ENCODE data around the gene NMRAL1.

NMRAL1 gene

GRCh38 chr16:4463522-4464163 is 10.8 kb downstream of the NMRAL1 start:
- no peaks in the 10 kb centered on the region for H3K27me3 ChIP-seq (ENCODE audit: insufficient read depth, insufficient read length)
- H3K9me3 ChIP-seq (ENCODE audit: insufficient read depth, low read length) = no peaks in the 10 kb centered on the region
- peaks cover 83% of the 10 kb centered on the region for H3K36me3 ChIP-seq (ENCODE audit: insufficient read depth, insufficient read length, low read length)
- TF ChIP-seq ZNF274 (IDR thresholded peaks at IDR 0.05; ENCODE audit: low read depth, low read length) = no peak
- TF ChIP-seq YY1 (IDR thresholded peaks at IDR 0.05; ENCODE audit: insufficient read depth, insufficient read length) = no peak
- no peak for TF ChIP-seq SUZ12 (IDR thresholded peaks at IDR 0.05; ENCODE audit: extremely low read depth, insufficient read depth, insufficient read length)
- DNase-seq (ENCODE audit: low read depth, low spot score) = no peak
- H3K4me3 ChIP-seq (ENCODE audit: insufficient read length, low read depth) = no peak overlapping the region
- peaks cover 10% of the 10 kb centered on the region for H3K4me1 ChIP-seq (ENCODE audit: insufficient read depth, insufficient read length)
- H3K9ac ChIP-seq (ENCODE audit: insufficient read length, low read depth) = peak overlapping the region; percentile 15

GRCh38 chr16:4461250-4462085 is 13.0 kb downstream of the NMRAL1 start:
- Histone ChIP-seq H3K4me3 (ENCODE audit: insufficient read length, low read depth) (no peak overlapping the region), H3K4me1 (ENCODE audit: insufficient read depth, insufficient read length) (peaks cover 10% of the 10 kb centered on the region), H3K27me3 (ENCODE audit: insufficient read depth, insufficient read length) (no peaks in the 10 kb centered on the region), H3K9ac (ENCODE audit: insufficient read length, low read depth) (no peak overlapping the region), H3K36me3 (ENCODE audit: insufficient read depth, insufficient read length, low read length) (peaks cover 82% of the 10 kb centered on the region), H3K9me3 (ENCODE audit: insufficient read depth, low read length) (no peaks in the 10 kb centered on the region)
- TF ChIP-seq SUZ12 (IDR thresholded peaks at IDR 0.05; ENCODE audit: extremely low read depth, insufficient read depth, insufficient read length) (no peak), YY1 (IDR thresholded peaks at IDR 0.05; ENCODE audit: insufficient read depth, insufficient read length) (no peak), ZNF274 (IDR thresholded peaks at IDR 0.05; ENCODE audit: low read depth, low read length) (no peak)
- DNase-seq (ENCODE audit: low read depth, low spot score) = no peak

GRCh38 chr16:4460936-4461249 is 13.5 kb downstream of the NMRAL1 start:
- Histone ChIP-seq H3K4me1 (ENCODE audit: insufficient read depth, insufficient read length) (peaks cover 10% of the 10 kb centered on the region), H3K9ac (ENCODE audit: insufficient read length, low read depth) (no peak overlapping the region), H3K36me3 (ENCODE audit: insufficient read depth, insufficient read length, low read length) (peaks cover 82% of the 10 kb centered on the region), H3K9me3 (ENCODE audit: insufficient read depth, low read length) (no peaks in the 10 kb centered on the region), H3K4me3 (ENCODE audit: insufficient read length, low read depth) (no peak overlapping the region), H3K27me3 (ENCODE audit: insufficient read depth, insufficient read length) (no peaks in the 10 kb centered on the region)
- TF ChIP-seq YY1 (IDR thresholded peaks at IDR 0.05; ENCODE audit: insufficient read depth, insufficient read length) = no peak
- no peak for TF ChIP-seq ZNF274 (IDR thresholded peaks at IDR 0.05; ENCODE audit: low read depth, low read length)
- no peak for TF ChIP-seq SUZ12 (IDR thresholded peaks at IDR 0.05; ENCODE audit: extremely low read depth, insufficient read depth, insufficient read length)
- DNase-seq (ENCODE audit: low read depth, low spot score) = no peak

GRCh38 chr16:4455951-4456350 is 18.5 kb downstream of the NMRAL1 start:
- no peak for TF ChIP-seq SUZ12 (IDR thresholded peaks at IDR 0.05; ENCODE audit: extremely low read depth, insufficient read depth, insufficient read length)
- TF ChIP-seq YY1 (IDR thresholded peaks at IDR 0.05; ENCODE audit: insufficient read depth, insufficient read length) = no peak
- TF ChIP-seq ZNF274 (IDR thresholded peaks at IDR 0.05; ENCODE audit: low read depth, low read length) = no peak
- no peak for DNase-seq (ENCODE audit: low read depth, low spot score)
- Histone ChIP-seq H3K4me3 (ENCODE audit: insufficient read length, low read depth) (no peak overlapping the region), H3K36me3 (ENCODE audit: insufficient read depth, insufficient read length, low read length) (peaks cover 86% of the 10 kb centered on the region), H3K4me1 (ENCODE audit: insufficient read depth, insufficient read length) (peaks cover 7% of the 10 kb centered on the region), H3K9me3 (ENCODE audit: insufficient read depth, low read length) (no peaks in the 10 kb centered on the region), H3K27me3 (ENCODE audit: insufficient read depth, insufficient read length) (no peaks in the 10 kb centered on the region), H3K9ac (ENCODE audit: insufficient read length, low read depth) (no peak overlapping the region)

GRCh38 chr16:4455081-4455480 is 19.3 kb downstream of the NMRAL1 start:
- Histone ChIP-seq H3K4me3 (ENCODE audit: insufficient read length, low read depth) (no peak overlapping the region), H3K36me3 (ENCODE audit: insufficient read depth, insufficient read length, low read length) (peaks cover 89% of the 10 kb centered on the region), H3K9ac (ENCODE audit: insufficient read length, low read depth) (no peak overlapping the region), H3K4me1 (ENCODE audit: insufficient read depth, insufficient read length) (peaks cover 7% of the 10 kb centered on the region), H3K9me3 (ENCODE audit: insufficient read depth, low read length) (no peaks in the 10 kb centered on the region), H3K27me3 (ENCODE audit: insufficient read depth, insufficient read length) (no peaks in the 10 kb centered on the region)
- DNase-seq (ENCODE audit: low read depth, low spot score) = no peak
- TF ChIP-seq ZNF274 (IDR thresholded peaks at IDR 0.05; ENCODE audit: low read depth, low read length) (no peak), SUZ12 (IDR thresholded peaks at IDR 0.05; ENCODE audit: extremely low read depth, insufficient read depth, insufficient read length) (no peak), YY1 (IDR thresholded peaks at IDR 0.05; ENCODE audit: insufficient read depth, insufficient read length) (no peak)

GRCh38 chr16:4454623-4455022 is 19.8 kb downstream of the NMRAL1 start:
- peaks cover 7% of the 10 kb centered on the region for H3K4me1 ChIP-seq (ENCODE audit: insufficient read depth, insufficient read length)
- H3K27me3 ChIP-seq (ENCODE audit: insufficient read depth, insufficient read length) = no peaks in the 10 kb centered on the region
- no peak overlapping the region for H3K4me3 ChIP-seq (ENCODE audit: insufficient read length, low read depth)
- no peaks in the 10 kb centered on the region for H3K9me3 ChIP-seq (ENCODE audit: insufficient read depth, low read length)
- H3K36me3 ChIP-seq (ENCODE audit: insufficient read depth, insufficient read length, low read length) = peaks cover 89% of the 10 kb centered on the region
- no peak for DNase-seq (ENCODE audit: low read depth, low spot score)
- no peak overlapping the region for H3K9ac ChIP-seq (ENCODE audit: insufficient read length, low read depth)
- TF ChIP-seq SUZ12 (IDR thresholded peaks at IDR 0.05; ENCODE audit: extremely low read depth, insufficient read depth, insufficient read length) (no peak), ZNF274 (IDR thresholded peaks at IDR 0.05; ENCODE audit: low read depth, low read length) (no peak), YY1 (IDR thresholded peaks at IDR 0.05; ENCODE audit: insufficient read depth, insufficient read length) (no peak)

- H3K9ac ChIP-seq (ENCODE audit: insufficient read length, low read depth) = no peak overlapping the region
- no peak for TF ChIP-seq ZNF274 (IDR thresholded peaks at IDR 0.05; ENCODE audit: low read depth, low read length)
- TF ChIP-seq YY1 (IDR thresholded peaks at IDR 0.05; ENCODE audit: insufficient read depth, insufficient read length) = no peak
- no peak for TF ChIP-seq SUZ12 (IDR thresholded peaks at IDR 0.05; ENCODE audit: extremely low read depth, insufficient read depth, insufficient read length)
- no peak overlapping the region for H3K4me3 ChIP-seq (ENCODE audit: insufficient read length, low read depth)
- no peaks in the 10 kb centered on the region for H3K27me3 ChIP-seq (ENCODE audit: insufficient read depth, insufficient read length)
- H3K36me3 ChIP-seq (ENCODE audit: insufficient read depth, insufficient read length, low read length) = peaks cover 93% of the 10 kb centered on the region
- H3K4me1 ChIP-seq (ENCODE audit: insufficient read depth, insufficient read length) = peaks cover 3% of the 10 kb centered on the region
- no peaks in the 10 kb centered on the region for H3K9me3 ChIP-seq (ENCODE audit: insufficient read depth, low read length)
- DNase-seq (ENCODE audit: low read depth, low spot score) = no peak
These were observed 21.8 kb downstream of the NMRAL1 start for GRCh38 chr16:4452674-4453073.

Measured in NT2/D1 (cell line).